ENCODE results near the gene KAZN.

Gene KAZN

GRCh38 chr1:15080328-15081007 is 482.0 kb downstream of the KAZN start:
- no peak for DNase-seq

GRCh38 chr1:15081102-15081501 is 482.6 kb downstream of the KAZN start:
- DNase-seq = no peak

- no peak for DNase-seq
Measured at GRCh38 chr1:15083578-15083977, 485.1 kb downstream of the KAZN start.

GRCh38 chr1:15088281-15088971 is 489.9 kb downstream of the KAZN start:
- peak; percentile 85 for DNase-seq

GRCh38 chr1:15089258-15089992 is 490.9 kb downstream of the KAZN start:
- peak; percentile 59 for DNase-seq

- DNase-seq = peak; percentile 87
Measured at GRCh38 chr1:15090373-15090772, 491.9 kb downstream of the KAZN start.

- DNase-seq = no peak
Measured at GRCh38 chr1:15094056-15094455, 495.6 kb downstream of the KAZN start.

- DNase-seq = no peak
Measured at GRCh38 chr1:15094719-15095495, 496.4 kb downstream of the KAZN start.

GRCh38 chr1:15095496-15095875 is 497.0 kb downstream of the KAZN start:
- no peak for DNase-seq

- no peak for DNase-seq
Measured at GRCh38 chr1:15096293-15096692, 497.8 kb downstream of the KAZN start.

- DNase-seq = no peak
Measured at GRCh38 chr1:15098176-15099125, 500.0 kb downstream of the KAZN start.

GRCh38 chr1:15099441-15100120 is 501.1 kb downstream of the KAZN start:
- DNase-seq = no peak

GRCh38 chr1:15100121-15100879 is 501.8 kb downstream of the KAZN start:
- DNase-seq = peak; percentile 83

- no peak for DNase-seq
Measured at GRCh38 chr1:15100880-15101760, 502.6 kb downstream of the KAZN start.

- DNase-seq = no peak
Measured at GRCh38 chr1:15101801-15102200, 503.3 kb downstream of the KAZN start.

GRCh38 chr1:15102646-15103045 is 504.2 kb downstream of the KAZN start:
- no peak for DNase-seq

GRCh38 chr1:15103211-15103610 is 504.7 kb downstream of the KAZN start:
- no peak for DNase-seq

GRCh38 chr1:15103906-15104305 is 505.4 kb downstream of the KAZN start:
- no peak for DNase-seq

GRCh38 chr1:15104768-15105167 is 506.3 kb downstream of the KAZN start:
- DNase-seq = no peak

- no peak for DNase-seq
Measured at GRCh38 chr1:15106608-15107007, 508.1 kb downstream of the KAZN start.

Measured in eye (tissue), 1 donor.